ENCODE data around the gene SFMBT2.

Gene SFMBT2

GRCh38 chr10:7267142-7267541 is 143.7 kb downstream of the SFMBT2 start:
- no peak for DNase-seq (ENCODE audit: low read depth, low spot score)

- DNase-seq (ENCODE audit: low read depth, low spot score): no peak
Measured at GRCh38 chr10:7265396-7266123, 145.3 kb downstream of the SFMBT2 start.

GRCh38 chr10:7264313-7264756 is 146.5 kb downstream of the SFMBT2 start:
- no peak for DNase-seq (ENCODE audit: low read depth, low spot score)

GRCh38 chr10:7263616-7264015 is 147.2 kb downstream of the SFMBT2 start:
- DNase-seq (ENCODE audit: low read depth, low spot score): no peak

- no peak for DNase-seq (ENCODE audit: low read depth, low spot score)
Measured at GRCh38 chr10:7261351-7261750, 149.5 kb downstream of the SFMBT2 start.

GRCh38 chr10:7260912-7261311 is 149.9 kb downstream of the SFMBT2 start:
- DNase-seq (ENCODE audit: low read depth, low spot score): no peak

- no peak for DNase-seq (ENCODE audit: low read depth, low spot score)
Measured at GRCh38 chr10:7260412-7260900, 150.4 kb downstream of the SFMBT2 start.

- peak; percentile 11 for DNase-seq (ENCODE audit: low read depth, low spot score)
Measured at GRCh38 chr10:7258948-7259523, 151.8 kb downstream of the SFMBT2 start.

GRCh38 chr10:7255517-7255916 is 155.3 kb downstream of the SFMBT2 start:
- DNase-seq (ENCODE audit: low read depth, low spot score): no peak

GRCh38 chr10:7251696-7252465 is 159.0 kb downstream of the SFMBT2 start:
- no peak for DNase-seq (ENCODE audit: low read depth, low spot score)

- no peak for DNase-seq (ENCODE audit: low read depth, low spot score)
Measured at GRCh38 chr10:7250236-7250635, 160.6 kb downstream of the SFMBT2 start.

GRCh38 chr10:7248585-7249164 is 162.2 kb downstream of the SFMBT2 start:
- DNase-seq (ENCODE audit: low read depth, low spot score): no peak

- DNase-seq (ENCODE audit: low read depth, low spot score): no peak
Measured at GRCh38 chr10:7248148-7248547, 162.7 kb downstream of the SFMBT2 start.

GRCh38 chr10:7245505-7245904 is 165.3 kb downstream of the SFMBT2 start:
- DNase-seq (ENCODE audit: low read depth, low spot score): no peak

- DNase-seq (ENCODE audit: low read depth, low spot score): no peak
Measured at GRCh38 chr10:7243873-7244272, 167.0 kb downstream of the SFMBT2 start.

- no peak for DNase-seq (ENCODE audit: low read depth, low spot score)
Measured at GRCh38 chr10:7243139-7243538, 167.7 kb downstream of the SFMBT2 start.

GRCh38 chr10:7239312-7239985 is 171.4 kb downstream of the SFMBT2 start:
- DNase-seq (ENCODE audit: low read depth, low spot score): no peak

GRCh38 chr10:7235376-7235775 is 175.5 kb downstream of the SFMBT2 start:
- DNase-seq (ENCODE audit: low read depth, low spot score): no peak

- no peak for DNase-seq (ENCODE audit: low read depth, low spot score)
Measured at GRCh38 chr10:7234109-7234508, 176.7 kb downstream of the SFMBT2 start.

- DNase-seq (ENCODE audit: low read depth, low spot score): no peak
Measured at GRCh38 chr10:7233259-7233991, 177.4 kb downstream of the SFMBT2 start.
